Measurements from ENCODE around the gene ARID5B.

Gene ARID5B

DNA sequence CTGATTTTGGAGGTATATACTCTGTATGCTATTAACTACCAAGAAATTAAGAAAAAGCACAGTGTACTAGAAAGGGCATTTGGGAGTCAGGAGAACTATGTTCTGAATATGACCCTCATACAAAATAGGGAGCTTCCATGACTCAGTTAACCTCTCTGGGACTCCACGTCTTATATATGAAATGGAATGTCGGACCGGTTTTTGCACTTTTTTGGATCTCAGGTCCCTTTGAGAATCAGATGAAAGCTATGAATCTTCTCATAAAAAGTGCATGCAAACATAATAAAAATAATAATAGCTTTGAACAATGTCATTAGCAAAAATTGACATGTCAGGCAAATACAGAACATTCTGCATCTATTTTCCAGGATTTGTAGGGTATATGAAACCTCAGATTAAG lies 113.0 kb downstream of the ARID5B start:
- POLR2A ChIA-PET, result interaction anchor here (0.6 kb wide), 1 partner anchor 254 kb away, joined by 3 read pairs; the partner anchor contains the start of gene RTKN2
- CTCF ChIA-PET, result no interaction called here

DNA sequence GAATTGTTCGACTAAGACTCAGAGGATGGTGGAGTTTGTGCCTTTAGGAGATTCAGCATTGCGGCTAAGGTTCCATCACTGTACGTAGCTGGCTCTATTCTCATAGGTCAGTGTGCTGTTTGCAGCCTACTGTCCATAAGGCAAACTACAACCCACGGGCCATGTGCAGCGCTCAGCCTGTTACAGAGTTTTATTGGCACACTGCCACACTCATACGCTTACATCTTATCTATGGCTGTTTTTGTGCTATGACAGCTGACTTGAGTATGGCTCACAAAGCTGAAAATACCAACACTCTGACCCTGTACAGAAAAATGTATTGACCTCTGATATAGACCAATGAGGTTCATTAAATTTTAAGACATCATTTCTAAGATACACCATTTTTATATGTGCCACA lies 114.5 kb downstream of the ARID5B start:
- TF ChIP-seq SUZ12 (IDR thresholded peaks at IDR 0.05) (no peak), L3MBTL2 (conservative IDR thresholded peaks at IDR 0.05) (no peak), CTBP1 (IDR thresholded peaks at IDR 0.05; ENCODE audit: borderline replicate concordance) (no peak), ELF4 (IDR thresholded peaks at IDR 0.05) (no peak), TARDBP (IDR thresholded peaks at IDR 0.05) (no peak), ZNF384 (IDR thresholded peaks at IDR 0.05) (no peak), SP1 (IDR thresholded peaks at IDR 0.05) (no peak)
- TF ChIP-seq, protein P1, sequence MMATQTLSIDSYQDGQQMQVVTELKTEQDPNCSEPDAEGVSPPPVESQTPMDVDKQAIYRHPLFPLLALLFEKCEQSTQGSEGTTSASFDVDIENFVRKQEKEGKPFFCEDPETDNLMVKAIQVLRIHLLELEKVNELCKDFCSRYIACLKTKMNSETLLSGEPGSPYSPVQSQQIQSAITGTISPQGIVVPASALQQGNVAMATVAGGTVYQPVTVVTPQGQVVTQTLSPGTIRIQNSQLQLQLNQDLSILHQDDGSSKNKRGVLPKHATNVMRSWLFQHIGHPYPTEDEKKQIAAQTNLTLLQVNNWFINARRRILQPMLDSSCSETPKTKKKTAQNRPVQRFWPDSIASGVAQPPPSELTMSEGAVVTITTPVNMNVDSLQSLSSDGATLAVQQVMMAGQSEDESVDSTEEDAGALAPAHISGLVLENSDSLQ (IDR thresholded peaks at IDR 0.05), result no peak
- CTCF ChIA-PET, result no interaction called here
- POLR2A ChIA-PET, result no interaction called here
- DNase-seq (ENCODE audit: extremely low spot score), result peak; percentile 38

More for the DNA sequence above, 113.0 kb downstream of the ARID5B start:
- TF ChIP-seq L3MBTL2 (conservative IDR thresholded peaks at IDR 0.05) (no peak), ARNT (IDR thresholded peaks at IDR 0.05) (no peak), FOXK2 (IDR thresholded peaks at IDR 0.05) (no peak), NFRKB (IDR thresholded peaks at IDR 0.05) (no peak), TARDBP (IDR thresholded peaks at IDR 0.05) (no peak), HDGF (IDR thresholded peaks at IDR 0.05; ENCODE audit: borderline replicate concordance) (no peak), FOXA1 (IDR thresholded peaks at IDR 0.05) (no peak), BHLHE40 (IDR thresholded peaks at IDR 0.05; ENCODE audit: borderline replicate concordance) (no peak)
- TF ChIP-seq, protein P1 (IDR thresholded peaks at IDR 0.05), result no peak
- no peak for DNase-seq (ENCODE audit: extremely low spot score)

DNA sequence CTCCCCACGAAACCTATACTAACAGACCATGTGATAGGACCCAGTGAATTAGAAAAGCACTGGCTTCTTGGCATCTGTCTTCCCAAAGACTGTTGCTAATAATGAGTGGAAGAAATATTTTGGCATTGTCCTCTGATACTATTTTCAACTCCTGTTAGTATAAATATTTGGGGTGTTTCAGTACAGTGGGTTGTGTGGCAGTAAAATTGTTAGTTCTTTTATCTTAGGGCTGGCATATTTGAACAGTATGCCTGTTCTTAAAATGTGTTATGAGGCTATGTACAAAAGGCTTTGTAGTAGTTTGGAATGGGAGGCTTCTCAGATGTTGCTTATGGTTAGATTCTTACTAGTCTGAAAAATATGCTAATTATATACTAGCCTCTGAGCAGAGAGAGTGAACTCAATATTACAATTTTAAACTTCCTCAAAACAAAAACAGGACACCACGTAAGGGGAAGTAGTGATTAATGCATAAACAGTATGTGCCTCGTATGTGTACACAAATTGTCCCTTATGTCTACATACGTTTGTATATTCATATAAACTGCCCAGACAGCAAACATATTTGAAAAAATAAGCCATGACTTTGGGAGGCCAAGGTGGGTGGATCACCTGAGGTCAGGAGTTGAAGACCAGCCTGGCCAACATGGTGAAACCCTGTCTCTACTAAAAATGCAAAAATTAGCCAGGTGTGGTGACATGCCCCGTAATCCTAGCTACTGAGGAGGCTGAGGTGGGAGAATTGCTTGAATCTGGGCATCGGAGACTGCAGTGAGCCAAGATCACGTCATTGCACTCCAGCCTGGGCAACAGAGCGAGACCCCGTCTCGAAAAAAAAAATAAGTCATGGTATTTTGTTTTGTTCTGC lies 115.4 kb downstream of the ARID5B start:
- no peak for DNase-seq (ENCODE audit: extremely low spot score)
- TF ChIP-seq, protein P1 (IDR thresholded peaks at IDR 0.05), result no peak
- TF ChIP-seq LEF1 (IDR thresholded peaks at IDR 0.05; ENCODE audit: borderline replicate concordance) (no peak), FOXM1 (IDR thresholded peaks at IDR 0.05; ENCODE audit: borderline replicate concordance) (no peak), NFRKB (IDR thresholded peaks at IDR 0.05) (no peak), TARDBP (IDR thresholded peaks at IDR 0.05) (no peak), FOXK2 (IDR thresholded peaks at IDR 0.05) (no peak), ELF4 (IDR thresholded peaks at IDR 0.05) (no peak), BHLHE40 (IDR thresholded peaks at IDR 0.05; ENCODE audit: borderline replicate concordance) (no peak), FOXA1 (IDR thresholded peaks at IDR 0.05) (no peak), HDGF (IDR thresholded peaks at IDR 0.05; ENCODE audit: borderline replicate concordance) (no peak), SP1 (IDR thresholded peaks at IDR 0.05) (no peak), SUZ12 (IDR thresholded peaks at IDR 0.05) (no peak)
- CTCF ChIA-PET, result no interaction called here
- POLR2A ChIA-PET, result no interaction called here

DNA sequence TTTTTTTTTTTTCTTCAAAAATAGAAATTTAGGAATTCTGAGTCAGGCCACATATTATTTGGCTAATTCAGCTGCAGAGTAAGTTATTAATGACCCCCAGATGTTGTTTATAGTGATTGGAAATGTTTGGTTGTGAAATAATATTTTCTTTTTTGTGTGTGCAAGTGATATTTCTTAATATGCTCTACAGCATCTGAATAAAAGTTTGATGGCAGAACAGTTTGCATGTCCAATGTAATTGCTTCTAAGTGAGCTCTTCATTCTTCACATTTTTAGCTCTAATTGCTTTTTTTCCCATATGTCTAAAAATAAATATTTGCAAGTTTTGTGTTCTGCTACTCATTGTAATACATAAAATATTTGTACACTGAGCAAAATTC lies 116.0 kb downstream of the ARID5B start:
- no peak for TF ChIP-seq ELF4 (IDR thresholded peaks at IDR 0.05)
- POLR2A ChIA-PET, result no interaction called here
- CTCF ChIA-PET, result no interaction called here
- no peak for DNase-seq (ENCODE audit: extremely low spot score)

DNA sequence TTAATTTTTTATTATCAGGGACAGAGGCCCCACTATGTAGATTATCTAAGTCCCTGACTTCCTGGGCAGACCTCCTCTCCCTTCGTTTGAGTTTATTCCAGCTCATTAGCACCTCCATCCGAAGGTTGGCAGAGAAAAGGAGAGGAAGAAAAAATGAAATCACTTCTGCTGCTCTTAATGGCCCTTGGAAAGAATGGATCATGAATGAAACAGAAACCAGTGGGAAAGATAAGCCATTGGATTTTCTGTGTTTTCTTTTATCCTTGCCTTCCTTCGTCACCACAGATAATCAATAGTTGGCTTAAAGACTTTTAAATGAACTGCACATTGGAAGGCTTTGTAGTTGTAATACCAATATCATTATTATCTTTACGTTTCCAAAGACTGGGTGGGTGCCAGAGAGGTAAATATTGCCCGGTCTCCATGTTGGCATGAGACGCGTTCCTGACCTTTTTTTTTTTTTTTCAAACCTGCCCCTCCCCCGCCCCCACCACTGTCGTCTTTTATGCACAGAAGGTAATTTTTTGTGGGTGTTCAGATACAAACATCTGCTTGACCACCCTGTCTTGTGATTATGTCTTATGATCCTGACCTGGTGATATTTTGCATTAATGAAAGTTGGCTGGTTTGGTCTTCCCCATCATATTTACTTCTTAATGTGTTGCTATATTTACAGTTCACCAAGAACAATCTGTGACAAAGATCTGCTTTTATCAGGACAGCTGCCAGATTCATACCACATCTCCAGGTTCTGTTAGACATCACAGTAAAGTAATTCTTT lies 116.8 kb downstream of the ARID5B start:
- POLR2A ChIA-PET, result interaction anchor here (0.8 kb wide), 1 partner anchor 14 kb away, joined by 3 read pairs; no protein-coding TSS in a partner anchor
- TF ChIP-seq FOXK2 (IDR thresholded peaks at IDR 0.05) (no peak), ZNF384 (IDR thresholded peaks at IDR 0.05) (peak; percentile 88)
- no peak for DNase-seq (ENCODE audit: extremely low spot score)
- CTCF ChIA-PET, result no interaction called here

DNA sequence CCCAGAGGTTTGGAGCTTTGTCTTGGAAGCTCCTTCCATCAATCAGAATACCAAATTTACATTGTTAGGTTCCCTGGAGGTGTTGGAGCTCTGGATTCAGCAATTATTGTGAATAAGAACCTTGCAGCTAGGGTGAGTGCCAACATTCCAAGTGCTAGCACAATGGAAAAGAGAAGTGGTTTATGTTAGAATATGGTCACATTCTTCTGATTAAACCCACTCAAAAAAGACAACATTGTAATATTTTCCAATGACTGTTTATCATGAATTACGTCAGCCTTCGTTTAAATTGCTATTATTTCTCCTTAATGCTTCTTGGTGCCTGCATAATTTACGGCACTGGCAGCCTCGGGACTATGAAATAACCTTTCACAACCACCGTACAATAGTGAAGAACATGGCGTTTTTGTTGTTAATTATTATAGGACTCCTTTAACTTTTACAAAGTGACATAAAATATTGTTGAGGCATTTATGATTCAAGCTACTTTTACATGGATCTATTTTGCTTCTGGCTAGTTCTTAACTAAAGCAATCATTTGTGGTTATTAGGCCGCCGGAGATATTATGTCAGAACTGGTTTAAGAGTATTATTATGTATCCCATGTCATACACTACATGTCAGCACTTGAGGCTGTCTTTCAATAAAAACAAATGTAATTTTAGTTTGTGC lies 117.7 kb downstream of the ARID5B start:
- ChIA-PET CTCF (interaction anchor here (0.6 to 0.7 kb wide), 2 partner anchors 20 to 87 kb away, joined by 3 read pairs; no protein-coding TSS in a partner anchor), POLR2A (interaction anchor here (0.8 to 1.6 kb wide), 2 partner anchors 15 to 18 kb away, joined by 3 read pairs; no protein-coding TSS in a partner anchor)
- no peak for DNase-seq (ENCODE audit: extremely low spot score)

More for the DNA sequence above, 117.7 kb downstream of the ARID5B start:
- no peak for TF ChIP-seq ELF4 (IDR thresholded peaks at IDR 0.05)
- TF ChIP-seq TARDBP (IDR thresholded peaks at IDR 0.05), result no peak; the same call in 1 of the 2 replicates
- no peak for TF ChIP-seq NFRKB (IDR thresholded peaks at IDR 0.05)
- TF ChIP-seq CTBP1 (IDR thresholded peaks at IDR 0.05; ENCODE audit: borderline replicate concordance), result peak; percentile 93
- no peak for TF ChIP-seq FOXK2 (IDR thresholded peaks at IDR 0.05)
- no peak for TF ChIP-seq SP1 (IDR thresholded peaks at IDR 0.05)
- no peak for TF ChIP-seq HDGF (IDR thresholded peaks at IDR 0.05; ENCODE audit: borderline replicate concordance)
- no peak for TF ChIP-seq BHLHE40 (IDR thresholded peaks at IDR 0.05; ENCODE audit: borderline replicate concordance)
- no peak for TF ChIP-seq LEF1 (IDR thresholded peaks at IDR 0.05; ENCODE audit: borderline replicate concordance)
- TF ChIP-seq ZNF384 (IDR thresholded peaks at IDR 0.05), result no peak
- no peak for TF ChIP-seq L3MBTL2 (conservative IDR thresholded peaks at IDR 0.05)
- peak; percentile 14; the same call in 1 of the 2 replicates for TF ChIP-seq ARNT (IDR thresholded peaks at IDR 0.05)
- TF ChIP-seq FOXA1 (IDR thresholded peaks at IDR 0.05), result no peak
- TF ChIP-seq, protein P1 (IDR thresholded peaks at IDR 0.05), result peak; percentile 93
- TF ChIP-seq SUZ12 (IDR thresholded peaks at IDR 0.05), result no peak

Data from HEK293T (cell line).